IPS-18a (cell line): ENCODE results near the gene WNK1.
"Not testable (repeated sequence)": the region's sequence is repeated elsewhere in the genome, so short reads cannot be mapped to it uniquely, and the experiment has no call there.

ENCODE experiments used
- H3K27ac ChIP-seq: one replicate; pipeline ENCODE4 v1.5.1; 2013; ENCODE audit warnings: low read length
- H3K27me3 ChIP-seq: one replicate; pipeline ENCODE4 v1.6.1; 2013; ENCODE audit warnings: mild to moderate bottlenecking, low read length; ENCODE audit not compliant: control insufficient read depth, insufficient read depth
- H3K36me3 ChIP-seq: one replicate; pipeline ENCODE4 v1.6.1; 2013; ENCODE audit warnings: low read depth, low read length; ENCODE audit not compliant: control insufficient read depth
- H3K4me1 ChIP-seq: one replicate; pipeline ENCODE4 v1.6.1; 2013; ENCODE audit warnings: low read depth, low read length; ENCODE audit not compliant: control insufficient read depth
- H3K4me3 ChIP-seq: one replicate; pipeline ENCODE4 v1.5.1; 2013; ENCODE audit warnings: low read length
- H3K9ac ChIP-seq: one replicate; pipeline ENCODE4 v1.6.1; 2013; ENCODE audit warnings: mild to moderate bottlenecking, low read length, moderate library complexity
- H3K9me3 ChIP-seq: one replicate; pipeline ENCODE4 v1.6.1; 2013; ENCODE audit warnings: low read depth, low read length; ENCODE audit not compliant: control insufficient read depth

WNK1 gene

DNA sequence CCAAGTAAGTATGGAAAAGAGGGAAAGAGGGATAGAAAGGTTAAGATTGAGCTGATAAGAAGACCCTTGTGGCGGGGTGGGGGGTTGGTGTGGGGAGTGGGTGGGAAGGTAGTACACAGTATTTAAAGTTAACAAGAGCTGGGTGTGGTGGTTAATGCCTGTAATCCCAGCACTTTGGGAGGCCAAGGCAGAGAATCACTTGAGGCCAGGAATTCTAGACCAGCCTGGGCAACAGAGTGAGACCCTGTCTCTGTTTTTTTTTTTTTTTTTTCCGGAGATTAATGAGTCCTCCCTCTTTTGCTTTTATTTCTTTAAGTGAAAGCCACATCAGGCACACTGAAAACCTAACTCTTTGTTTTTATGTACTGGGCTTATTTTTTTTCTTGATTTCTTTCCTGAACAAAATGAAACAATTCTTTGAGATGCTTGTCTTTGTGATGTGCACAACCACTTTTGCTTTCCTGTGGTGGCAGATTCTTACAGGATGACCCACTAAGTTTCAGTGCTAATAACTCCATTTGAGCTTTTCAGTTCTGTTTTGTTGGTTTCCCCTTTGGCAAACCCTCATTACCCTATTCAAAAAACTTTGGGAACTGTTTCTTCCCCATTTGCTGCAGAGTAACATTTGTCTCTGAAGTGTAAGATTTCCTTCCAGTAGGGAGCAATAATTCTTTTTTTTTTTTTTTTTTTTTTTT, 54.8 kb downstream of the WNK1 start:
- H3K36me3 ChIP-seq = no peaks in the 10 kb centered on the region
- no peak overlapping the region for H3K27ac ChIP-seq
- no peaks in the 10 kb centered on the region for H3K27me3 ChIP-seq
- H3K9me3 ChIP-seq = no peaks in the 10 kb centered on the region
- H3K9ac ChIP-seq = no peak overlapping the region
- H3K4me3 ChIP-seq = no peak overlapping the region
- H3K4me1 ChIP-seq = peaks cover 5% of the 10 kb centered on the region

GRCh38 chr12:810116-810515, 57.7 kb downstream of the WNK1 start:
- Histone ChIP-seq H3K27ac (no peak overlapping the region), H3K4me3 (no peak overlapping the region), H3K36me3 (no peaks in the 10 kb centered on the region), H3K27me3 (no peaks in the 10 kb centered on the region), H3K9ac (no peak overlapping the region), H3K9me3 (no peaks in the 10 kb centered on the region), H3K4me1 (peaks cover 5% of the 10 kb centered on the region)

DNA sequence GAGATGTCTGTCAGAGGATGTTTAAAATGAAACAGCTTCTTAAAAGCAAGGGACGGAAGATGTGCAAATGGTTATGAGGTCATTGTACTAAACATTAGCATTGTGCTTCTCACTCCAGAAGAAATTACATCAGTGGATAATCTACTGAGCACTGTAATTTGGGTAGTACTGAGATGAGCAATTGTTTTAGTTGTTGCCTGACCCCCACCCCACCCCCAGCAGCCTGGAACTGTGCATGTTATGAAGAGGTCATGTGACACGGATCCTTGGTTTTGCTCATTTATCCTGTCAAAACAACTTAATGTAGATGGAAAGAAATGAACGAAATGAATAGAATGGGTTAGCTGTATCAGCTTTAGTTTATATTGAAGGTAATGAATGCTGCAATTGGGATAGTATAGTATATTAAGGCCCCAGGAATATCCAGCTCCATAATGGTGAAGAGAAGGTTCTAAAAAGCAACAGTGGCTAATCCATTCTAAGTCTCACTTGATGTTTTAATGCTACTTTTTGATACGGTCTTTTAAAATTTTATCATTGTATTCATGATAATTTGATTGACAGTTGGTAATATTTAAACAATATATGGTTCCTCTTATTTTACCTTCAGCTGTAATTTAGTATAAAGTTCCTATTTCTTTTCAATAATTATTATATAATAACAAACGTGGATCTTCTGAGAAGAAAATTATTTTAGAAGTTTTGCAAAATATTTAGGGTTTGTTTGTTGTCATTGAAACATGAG, 58.5 kb downstream of the WNK1 start:
- H3K4me1 ChIP-seq = peaks cover 5% of the 10 kb centered on the region
- no peak overlapping the region for H3K27ac ChIP-seq
- peaks cover 4% of the 10 kb centered on the region for H3K36me3 ChIP-seq

DNA sequence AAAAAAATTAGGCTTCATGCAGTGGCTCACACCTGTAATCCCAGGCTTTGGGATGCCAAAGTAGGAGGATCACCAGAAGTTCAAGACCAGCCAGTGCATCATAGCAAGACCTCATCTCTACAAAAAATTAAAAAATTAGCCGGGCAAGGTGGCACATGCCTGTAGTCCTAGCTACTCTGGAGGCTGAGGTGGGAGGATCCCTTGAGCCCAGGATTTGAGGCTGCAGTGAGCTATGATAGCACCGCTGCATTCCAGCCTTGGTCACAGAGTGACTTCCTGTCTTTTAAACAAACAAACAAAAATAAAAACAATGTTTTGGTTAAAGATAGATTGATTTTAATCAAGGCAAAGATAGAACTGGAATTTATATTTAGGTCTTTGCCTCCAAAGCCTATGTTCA, 60.6 kb downstream of the WNK1 start:
- Histone ChIP-seq H3K4me1 (peaks cover 7% of the 10 kb centered on the region), H3K4me3 (no peak overlapping the region), H3K36me3 (peaks cover 8% of the 10 kb centered on the region), H3K9me3 (no peaks in the 10 kb centered on the region), H3K27ac (no peak overlapping the region), H3K9ac (no peak overlapping the region), H3K27me3 (no peaks in the 10 kb centered on the region)

More for the DNA sequence above, 58.5 kb downstream of the WNK1 start:
- H3K4me3 ChIP-seq = no peak overlapping the region
- H3K27me3 ChIP-seq = no peaks in the 10 kb centered on the region
- no peaks in the 10 kb centered on the region for H3K9me3 ChIP-seq
- no peak overlapping the region for H3K9ac ChIP-seq

GRCh38 chr12:817456-817855, 65.1 kb downstream of the WNK1 start:
- not testable (repeated sequence) for H3K36me3 ChIP-seq, H3K27me3 ChIP-seq, H3K4me3 ChIP-seq, H3K9me3 ChIP-seq, H3K9ac ChIP-seq, H3K27ac ChIP-seq
- peaks cover 11% of the 10 kb centered on the region for H3K4me1 ChIP-seq

- Histone ChIP-seq H3K27me3 (no peaks in the 10 kb centered on the region), H3K4me3 (no peak overlapping the region), H3K27ac (peak overlapping the region; percentile 51), H3K9me3 (no peaks in the 10 kb centered on the region), H3K36me3 (peaks cover 8% of the 10 kb centered on the region), H3K4me1 (peaks cover 11% of the 10 kb centered on the region), H3K9ac (peak overlapping the region; percentile 19)
Measured at GRCh38 chr12:817941-818600, 65.7 kb downstream of the WNK1 start.

DNA sequence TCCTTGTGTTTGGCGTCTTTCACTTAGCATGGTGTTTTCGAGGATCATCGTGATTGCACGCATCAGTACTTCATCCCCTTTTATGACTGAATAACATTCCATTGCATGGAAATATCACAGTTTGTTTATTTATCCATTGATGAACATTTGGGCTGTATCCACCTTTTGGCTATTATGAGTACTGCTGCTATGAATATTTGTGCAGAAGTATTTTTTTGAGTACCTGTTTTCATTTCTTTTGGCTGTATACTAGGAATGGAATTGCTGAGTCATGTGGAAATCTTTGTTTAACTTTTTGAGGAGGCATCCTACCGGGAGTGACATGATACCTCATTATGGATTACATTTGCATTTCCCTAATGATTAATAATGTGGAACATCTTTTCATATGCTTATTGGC, 66.4 kb downstream of the WNK1 start:
- Histone ChIP-seq H3K9me3 (no peaks in the 10 kb centered on the region), H3K27ac (peak overlapping the region; percentile 51), H3K4me1 (peaks cover 11% of the 10 kb centered on the region), H3K36me3 (peaks cover 8% of the 10 kb centered on the region), H3K9ac (peak overlapping the region; percentile 19), H3K4me3 (no peak overlapping the region), H3K27me3 (no peaks in the 10 kb centered on the region)

DNA sequence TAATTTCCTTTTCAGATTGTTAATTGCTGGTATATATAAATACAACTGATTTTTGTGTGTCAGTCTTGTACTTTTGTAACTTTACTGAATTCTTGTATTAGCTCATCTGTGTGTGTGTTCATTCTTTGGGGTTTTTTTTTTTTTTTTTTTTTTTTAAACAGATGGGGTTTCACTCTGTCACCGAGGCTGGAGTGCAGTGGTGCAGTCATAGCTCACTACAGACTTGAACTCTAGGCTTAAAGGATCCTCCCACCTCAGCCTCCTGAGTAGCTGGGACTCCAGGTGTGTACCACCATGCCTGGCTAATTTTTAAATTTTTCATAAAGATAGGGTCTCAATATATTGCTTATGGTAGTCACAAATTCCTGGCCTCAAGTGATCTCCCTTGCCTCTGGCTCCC, 68.0 kb downstream of the WNK1 start:
- peaks cover 11% of the 10 kb centered on the region for H3K4me1 ChIP-seq
- H3K36me3 ChIP-seq = peaks cover 7% of the 10 kb centered on the region
- H3K9ac ChIP-seq = no peak overlapping the region
- H3K27ac ChIP-seq = no peak overlapping the region
- no peak overlapping the region for H3K4me3 ChIP-seq
- no peaks in the 10 kb centered on the region for H3K27me3 ChIP-seq
- H3K9me3 ChIP-seq = no peaks in the 10 kb centered on the region

DNA sequence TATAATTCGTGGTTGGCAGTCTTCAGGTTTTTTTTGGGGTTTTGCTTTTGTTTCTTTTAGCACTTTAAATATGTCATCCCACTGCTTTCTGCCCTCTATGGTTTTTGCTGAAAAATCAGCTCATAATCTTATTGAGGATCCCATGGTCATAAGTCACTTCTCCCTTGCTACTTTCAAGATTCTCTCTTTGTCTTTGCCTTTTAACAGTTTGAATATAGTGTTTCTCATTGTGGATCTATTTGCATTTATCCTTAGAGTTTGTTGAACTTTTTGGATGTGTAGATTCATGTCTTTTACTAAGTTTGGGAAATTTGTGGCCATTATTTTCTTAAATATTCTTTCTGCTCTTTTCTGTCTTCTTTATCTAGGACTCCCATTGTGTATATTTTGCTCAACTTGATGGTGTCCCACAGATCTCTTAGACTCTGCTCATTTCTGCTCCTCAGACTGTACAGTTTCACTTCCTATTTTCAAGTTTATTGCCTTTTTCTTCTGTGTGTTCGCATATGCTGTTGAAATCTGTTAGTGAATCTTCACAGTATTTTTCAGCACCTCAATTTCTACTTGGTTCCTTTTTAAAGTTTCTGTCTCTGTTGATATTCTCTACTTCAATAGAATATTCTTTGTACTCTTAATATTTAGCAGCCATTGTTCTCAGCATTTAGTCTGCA, 70.8 kb downstream of the WNK1 start:
- Histone ChIP-seq H3K36me3 (peaks cover 9% of the 10 kb centered on the region), H3K9ac (no peak overlapping the region), H3K9me3 (no peaks in the 10 kb centered on the region), H3K4me1 (peaks cover 7% of the 10 kb centered on the region), H3K27ac (no peak overlapping the region), H3K4me3 (no peak overlapping the region), H3K27me3 (no peaks in the 10 kb centered on the region)

DNA sequence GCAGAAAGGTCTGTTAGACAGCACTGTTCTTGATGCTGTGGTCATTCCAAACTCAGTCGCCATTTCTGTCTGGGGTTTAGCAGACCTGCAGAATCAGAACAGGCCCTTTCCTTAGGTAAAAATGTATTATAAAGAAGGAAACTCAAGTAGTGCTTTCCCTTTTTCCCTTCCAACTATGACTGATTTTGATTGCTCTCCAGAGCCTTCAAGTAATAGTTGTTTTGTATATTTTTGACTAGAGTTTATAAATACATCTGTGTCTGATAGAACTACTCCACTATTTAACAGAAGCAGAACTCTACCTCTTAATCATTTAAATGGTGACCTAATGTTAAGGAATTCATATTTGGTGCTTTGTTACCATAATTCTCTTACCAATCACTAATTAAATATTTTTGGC, 74.0 kb downstream of the WNK1 start:
- Histone ChIP-seq H3K9ac (no peak overlapping the region), H3K9me3 (no peaks in the 10 kb centered on the region), H3K4me3 (no peak overlapping the region), H3K4me1 (no peaks in the 10 kb centered on the region), H3K27ac (no peak overlapping the region), H3K27me3 (no peaks in the 10 kb centered on the region), H3K36me3 (peaks cover 31% of the 10 kb centered on the region)

DNA sequence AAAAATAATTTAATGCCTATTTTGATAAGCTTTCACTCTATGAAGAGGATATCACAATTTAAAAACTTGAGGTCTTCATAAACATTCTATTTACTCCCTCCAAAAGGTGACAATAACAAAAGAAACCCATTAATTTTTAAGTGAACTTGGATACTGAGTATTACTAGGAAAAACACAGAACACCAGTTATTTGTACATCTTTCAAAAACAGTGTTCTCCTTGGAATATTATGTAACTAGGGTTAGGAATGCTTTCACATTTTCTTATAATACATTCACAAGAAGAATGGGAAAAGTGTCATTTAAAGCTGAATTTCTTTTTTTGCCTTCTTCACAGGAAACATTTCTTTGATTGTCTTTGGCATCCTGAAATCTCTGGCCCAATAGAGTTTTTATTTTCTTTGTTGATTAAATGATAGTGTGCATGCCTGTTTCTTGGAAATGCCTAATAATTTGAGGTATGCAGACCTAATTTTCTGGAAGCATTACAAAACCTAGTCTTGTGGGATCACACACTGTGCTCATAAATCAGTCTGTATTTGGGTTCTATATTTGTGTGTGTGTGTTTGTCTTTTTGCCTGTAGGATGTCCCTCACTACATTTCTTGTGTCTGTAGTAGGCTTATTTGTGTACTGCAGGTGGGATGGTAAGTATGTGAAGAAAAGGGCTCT, 76.5 kb downstream of the WNK1 start:
- Histone ChIP-seq H3K27me3 (no peaks in the 10 kb centered on the region), H3K27ac (no peak overlapping the region), H3K9me3 (no peaks in the 10 kb centered on the region), H3K4me1 (no peaks in the 10 kb centered on the region), H3K9ac (no peak overlapping the region), H3K36me3 (peaks cover 36% of the 10 kb centered on the region), H3K4me3 (no peak overlapping the region)
